H9 (cell line): ENCODE measurements around the gene AFF4. TPM values are rescaled to one million over a fixed set of nuclear protein-coding genes. Genes with fewer than 3 reads are reported as not detected.

Source experiments
- DNase-seq: peaks from one replicate; pipeline ENCODE4 v3.0.0-alpha.2; 2017
- H2AFZ ChIP-seq: one replicate; pipeline ENCODE4 v1.6.1; 2013; ENCODE audit warnings: mild to moderate bottlenecking, low read length, control low read depth, moderate library complexity
- H2AK5ac ChIP-seq: 2 replicates; pipeline ENCODE4 v1.6.1; 2013; ENCODE audit warnings: low read length, control low read depth, mixed read lengths; ENCODE audit not compliant: insufficient read length
- H2BK120ac ChIP-seq: one replicate; pipeline ENCODE4 v1.6.1; 2013; ENCODE audit warnings: low read depth, mild to moderate bottlenecking, low read length, control low read depth, inconsistent platforms; ENCODE audit not compliant: poor library complexity, severe bottlenecking
- H2BK12ac ChIP-seq: 2 replicates; pipeline ENCODE4 v1.6.1; 2013; ENCODE audit warnings: low read length, control low read depth, mixed read lengths, low read depth; ENCODE audit not compliant: insufficient read length
- H2BK15ac ChIP-seq: 2 replicates; pipeline ENCODE4 v1.6.1; 2013; ENCODE audit warnings: low read depth, low read length, control low read depth
- H2BK20ac ChIP-seq: one replicate; pipeline ENCODE4 v1.6.1; 2013; ENCODE audit warnings: low read depth, mild to moderate bottlenecking, low read length, control low read depth, inconsistent platforms; ENCODE audit not compliant: poor library complexity, severe bottlenecking
- H2BK5ac ChIP-seq: 2 replicates; pipeline ENCODE4 v1.6.1; 2013; ENCODE audit warnings: low read length, control low read depth, mixed read lengths; ENCODE audit not compliant: insufficient read length
- H3K14ac ChIP-seq: 2 replicates; pipeline ENCODE4 v1.6.1; 2013; ENCODE audit warnings: low read length, control low read depth; ENCODE audit not compliant: insufficient read depth
- H3K18ac ChIP-seq: 2 replicates; pipeline ENCODE4 v1.6.1; 2013; ENCODE audit warnings: low read depth, mild to moderate bottlenecking, mixed read lengths, low read length, control low read depth; ENCODE audit not compliant: insufficient read length
- H3K23ac ChIP-seq: 2 replicates; pipeline ENCODE4 v1.6.1; 2013; ENCODE audit warnings: low read length, control low read depth, mixed read lengths, low read depth; ENCODE audit not compliant: insufficient read length
- H3K23me2 ChIP-seq: 2 replicates; pipeline ENCODE4 v1.6.1; 2013; ENCODE audit warnings: low read depth, mild to moderate bottlenecking, mixed read lengths, low read length, control low read depth; ENCODE audit not compliant: insufficient read length, poor library complexity, severe bottlenecking
- H3K27ac ChIP-seq: 2 replicates; pipeline ENCODE4 v1.5.1; 2013; ENCODE audit warnings: low read length, control low read depth, mixed read lengths, low read depth; ENCODE audit not compliant: insufficient read length
- H3K27me3 ChIP-seq: 2 replicates; pipeline ENCODE4 v1.6.1; 2013; ENCODE audit warnings: low read length, control low read depth, inconsistent platforms; ENCODE audit not compliant: insufficient read depth
- H3K4ac ChIP-seq: 2 replicates; pipeline ENCODE4 v1.6.1; 2013; ENCODE audit warnings: low read depth, mild to moderate bottlenecking, control low read depth, inconsistent platforms, low read length, moderate library complexity
- H3K4me1 ChIP-seq: 2 replicates; pipeline ENCODE4 v1.6.1; 2013; ENCODE audit warnings: low read length, control low read depth, inconsistent platforms; ENCODE audit not compliant: insufficient read depth
- H3K4me2 ChIP-seq: 2 replicates; pipeline ENCODE4 v1.6.1; 2013; ENCODE audit warnings: low read length, control low read depth, mixed read lengths; ENCODE audit not compliant: insufficient read length, insufficient read depth
- H3K56ac ChIP-seq: 2 replicates; pipeline ENCODE4 v1.6.1; 2013; ENCODE audit warnings: low read depth, mild to moderate bottlenecking, mixed read lengths, low read length, control low read depth; ENCODE audit not compliant: insufficient read length
- H3K79me1 ChIP-seq: 2 replicates; pipeline ENCODE4 v1.6.1; 2013; ENCODE audit warnings: low read depth, mild to moderate bottlenecking, moderate library complexity, low read length, control low read depth, inconsistent platforms; ENCODE audit not compliant: insufficient read depth, poor library complexity, severe bottlenecking
- H3K79me2 ChIP-seq: 2 replicates; pipeline ENCODE4 v1.6.1; 2013; ENCODE audit warnings: low read length, control low read depth, inconsistent platforms; ENCODE audit not compliant: insufficient read depth
- H3K9ac ChIP-seq: 2 replicates; pipeline ENCODE4 v1.6.1; 2013; ENCODE audit warnings: low read length, control low read depth, mixed read lengths; ENCODE audit not compliant: insufficient read length; ENCODE audit errors: extremely low read depth
- H3K9me3 ChIP-seq: one replicate; pipeline ENCODE4 v1.6.1; 2013; ENCODE audit warnings: low read depth, low read length, inconsistent platforms; ENCODE audit not compliant: control insufficient read depth
- H3T11ph ChIP-seq: one replicate; pipeline ENCODE4 v1.6.1; 2013; ENCODE audit warnings: mild to moderate bottlenecking, low read length, control low read depth, inconsistent platforms
- H4K20me1 ChIP-seq: one replicate; pipeline ENCODE4 v1.6.1; 2013; ENCODE audit not compliant: control insufficient read depth, insufficient read length, insufficient read depth
- H4K5ac ChIP-seq: 2 replicates; pipeline ENCODE4 v1.6.1; 2013; ENCODE audit warnings: low read depth, mild to moderate bottlenecking, mixed read lengths, low read length, control low read depth; ENCODE audit not compliant: insufficient read length
- H4K8ac ChIP-seq: replicated peaks from 2 replicates; pipeline ENCODE4 v1.6.1; 2013; ENCODE audit warnings: low read length, control low read depth, mixed read lengths, low read depth; ENCODE audit not compliant: insufficient read length
- H4K91ac ChIP-seq: 2 replicates; pipeline ENCODE4 v1.6.1; 2013; ENCODE audit warnings: low read depth, mild to moderate bottlenecking, moderate library complexity, mixed read lengths, low read length, control low read depth; ENCODE audit not compliant: insufficient read length
- H3K27ac Mint-ChIP-seq, 3 experiments: 2 replicates in 2 of 3; 3 replicates in 1 of 3; pipeline ENCODE4 v1.8.0; 2020 to 2021; ENCODE audit warnings: mixed read lengths in 3 of 3, mild to moderate bottlenecking in 1 of 3, moderate library complexity in 1 of 3
- H3K27me3 Mint-ChIP-seq: 2 replicates; pipeline ENCODE4 v1.8.0; 2021; ENCODE audit warnings: low read depth, mild to moderate bottlenecking, moderate library complexity, mixed read lengths
- H3K36me3 Mint-ChIP-seq, 3 experiments: 2 replicates in 2 of 3; 3 replicates in 1 of 3; pipeline ENCODE4 v1.8.0; 2020 to 2021; ENCODE audit warnings: low read depth in 3 of 3, mixed read lengths in 3 of 3; ENCODE audit not compliant: insufficient read depth in 1 of 3
- H3K4me1 Mint-ChIP-seq, 2 experiments: 2 replicates each; pipeline ENCODE4 v1.8.0; 2020; ENCODE audit warnings: mixed read lengths in 2 of 2
- H3K4me3 Mint-ChIP-seq, 2 experiments: 2 replicates in 1 of 2; 3 replicates in 1 of 2; pipeline ENCODE4 v1.8.0; 2020 to 2021; ENCODE audit warnings: mild to moderate bottlenecking in 2 of 2, mixed read lengths in 2 of 2, moderate library complexity in 1 of 2
- H3K9me3 Mint-ChIP-seq, 2 experiments: 2 replicates in 1 of 2; 3 replicates in 1 of 2; pipeline ENCODE4 v1.8.0; 2020; ENCODE audit warnings: mild to moderate bottlenecking in 2 of 2, mixed read lengths in 2 of 2, moderate library complexity in 1 of 2
- CTCF ChIP-seq: fragments of 200-600 bp; sonication (generic); conservative IDR thresholded peaks from 3 replicates; pipeline ENCODE4 v1.8.0; 2021; ENCODE audit warnings: antibody characterized with exemption, mild to moderate bottlenecking
- WGBS: extraction: QIAGEN DNeasy Blood & Tissue Kit; methylation state at CpG from one replicate; pipeline ENCODE4 v1.1.7; 2013; ENCODE audit warnings: missing lambda C conversion rate, low lambda C conversion rate, mixed read lengths; ENCODE audit not compliant: insufficient read length; ENCODE audit errors: extremely low coverage; 5-methylcytosine and 5-hydroxymethylcytosine counted together
- total RNA-seq: library from RNA; stranded (reverse); gene quantifications from 2 replicates; pipeline ENCODE4 v1.2.1, GENCODE V29; 2021

AFF4 gene
- total RNA-seq, 1 experiment from 2014 or later: 73.2 TPM

- Histone ChIP-seq H3K27me3 (no peaks in the 10 kb centered on the region), H3K4me1 (peaks cover 5% of the 10 kb centered on the region; the same call in 1 of the 2 replicates), H3K9ac (no peak overlapping the region), H2AK5ac (no peak overlapping the region), H2BK15ac (no peak overlapping the region), H3K14ac (no peak overlapping the region), H3K23me2 (peaks cover 9% of the 10 kb centered on the region), H2AFZ (no peak overlapping the region), H3K79me2 (peaks cover 3% of the 10 kb centered on the region; the same call in 1 of the 2 replicates), H2BK5ac (no peak overlapping the region), H4K91ac (no peak overlapping the region), H3K23ac (no peak overlapping the region), H4K8ac (no peak overlapping the region), H2BK20ac (no peak overlapping the region), H3K9me3 (no peaks in the 10 kb centered on the region), H4K5ac (no peak overlapping the region), H3K56ac (no peak overlapping the region), H3T11ph (no peak overlapping the region), H3K4ac (no peak overlapping the region), H3K79me1 (no peaks in the 10 kb centered on the region), H4K20me1 (no peaks in the 10 kb centered on the region), H3K18ac (no peak overlapping the region), H2BK120ac (no peak overlapping the region), H3K27ac (no peak overlapping the region), H2BK12ac (no peak overlapping the region), H3K4me2 (no peak overlapping the region)
- peaks cover 0 to 4% of the 10 kb centered on the region in 2 experiments; a peak in 1 of 5 replicates for H3K9me3 Mint-ChIP-seq
- peak overlapping the region; percentile 56 to 99; a peak in 2 of 5 replicates for H3K4me3 Mint-ChIP-seq
- no CpG with 5 or more reads among the region's 4 CpGs for WGBS
- TF ChIP-seq CTCF: no peak
- H3K4me1 Mint-ChIP-seq: peaks cover 17 to 21% of the 10 kb centered on the region in 2 experiments
- no peak for DNase-seq
- 0 out of 7 replicates have a peak overlapping the region, but pooled peaks of 2 of the 3 experiments have one; percentile 25 to 67 for H3K27ac Mint-ChIP-seq
- H3K36me3 Mint-ChIP-seq: peaks cover 15 to 33% (median 24%) of the 10 kb centered on the region in 3 experiments
- H3K27me3 Mint-ChIP-seq: no peaks in the 10 kb centered on the region
Observed at GRCh38 chr5:132868754-132869153, 94.7 kb downstream of the AFF4 start.
